HT-29 (cell line): Measurements from ENCODE around the gene ELOF1. TPM values are rescaled to one million over a fixed set of nuclear protein-coding genes. Genes with fewer than 3 reads are reported as not detected.
"Not testable (repeated sequence)": the region's sequence is repeated elsewhere in the genome, so short reads cannot be mapped to it uniquely, and the experiment has no call there.

Experiments
- DNase-seq: peaks from one replicate; pipeline ENCODE4 v3.0.0-alpha.2; 2015; ENCODE audit warnings: low spot score
- total RNA-seq: library from RNA; depleted of rRNA; stranded (reverse); fragments of >200 nt; shearing (Covaris generic); gene quantifications from 2 replicates; pipeline ENCODE4 v1.2.3, GENCODE V29; 2014; rRNA removed

The ELOF1 gene
- 41.0 and 48.1 TPM in 2 replicates for total RNA-seq

DNA sequence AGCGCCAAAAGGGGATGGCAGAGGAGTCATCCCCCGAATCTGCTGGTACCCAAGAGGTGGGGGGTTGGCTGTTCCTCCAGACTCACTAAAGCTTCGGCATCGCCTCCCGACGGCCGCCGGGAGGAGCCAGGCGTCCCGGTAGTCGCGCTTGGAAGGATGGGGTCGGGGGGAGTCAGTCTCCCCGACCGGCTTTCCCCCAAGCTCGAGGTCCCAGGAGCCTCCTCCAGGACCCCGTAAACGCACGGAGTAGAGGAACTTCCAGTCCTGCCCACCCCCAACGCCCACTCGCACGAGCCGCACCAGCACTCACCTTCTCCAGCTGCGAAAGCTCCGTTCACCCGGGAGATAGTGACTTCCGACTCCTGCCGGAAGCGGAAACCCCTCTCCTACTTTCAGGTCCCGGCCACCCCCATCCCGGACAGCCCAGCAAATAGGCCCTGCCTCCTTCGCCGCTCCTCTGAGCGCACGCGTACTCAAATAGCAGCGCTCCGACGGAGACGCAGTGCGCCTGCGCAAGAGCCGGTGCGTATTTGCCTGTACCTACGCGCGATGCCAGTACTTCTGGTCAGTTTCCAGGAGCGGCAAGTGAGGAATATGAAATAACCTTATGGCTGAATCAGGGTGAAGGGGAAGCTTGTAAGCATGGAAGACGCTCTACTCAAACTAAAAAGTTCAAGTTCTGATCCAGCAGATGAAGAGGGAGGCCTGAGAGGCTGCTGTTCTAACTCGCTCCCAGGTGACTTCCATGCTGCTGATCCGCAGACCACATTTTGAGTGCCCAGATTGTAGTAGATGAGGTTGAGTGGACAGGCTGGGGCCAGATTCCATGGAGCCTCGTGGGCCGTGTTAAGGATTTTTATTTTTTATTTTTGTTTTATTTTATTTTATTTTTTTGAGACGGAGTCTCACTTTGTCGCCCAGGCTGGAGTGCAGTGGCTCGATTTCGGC, at the start of gene ELOF1:
ELOF1 (minus strand) TSS at position 350 of the 948 bp plus-strand sequence. CDS start 4,883 bp downstream, outside the sequence.
- peak; percentile 94 for DNase-seq

- DNase-seq = no peak
Observed at GRCh38 chr19:11606484-11606883, 47.5 kb upstream of the ELOF1 start.

GRCh38 chr19:11599704-11600103, 40.7 kb upstream of the ELOF1 start:
- not testable (repeated sequence) for DNase-seq

GRCh38 chr19:11598746-11599145, 39.7 kb upstream of the ELOF1 start:
- DNase-seq = no peak

- DNase-seq = no peak
Observed at GRCh38 chr19:11598103-11598483, 39.1 kb upstream of the ELOF1 start.

- peak; percentile 96 for DNase-seq
Observed at GRCh38 chr19:11597202-11598102, 38.4 kb upstream of the ELOF1 start, which contains the start of gene ZNF627. Gene ZNF627 (plus strand): TSS chr19:11597483. CDS start chr19:11597628, 145 bp downstream.

GRCh38 chr19:11596156-11596555, 37.1 kb upstream of the ELOF1 start:
- DNase-seq = no peak

DNA sequence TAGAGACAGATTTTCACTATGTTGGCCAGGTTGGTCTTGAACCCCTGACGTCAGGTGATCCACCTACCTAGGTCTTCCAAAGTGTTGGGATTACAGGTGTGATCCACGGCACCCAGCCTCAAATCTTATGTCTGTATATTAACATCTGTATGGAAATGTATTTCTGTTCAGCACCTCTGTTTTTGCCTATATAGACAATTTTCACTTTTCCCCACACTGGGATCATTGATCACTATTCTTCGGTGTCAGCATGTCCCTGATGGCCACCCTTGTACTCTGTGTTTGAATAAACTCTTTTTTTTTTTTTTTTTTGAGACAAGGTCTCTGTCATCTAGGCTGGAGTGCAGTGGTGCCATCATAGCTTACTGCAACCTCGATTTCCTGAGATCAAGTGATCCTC, 35.1 kb upstream of the ELOF1 start:
- DNase-seq = no peak

DNA sequence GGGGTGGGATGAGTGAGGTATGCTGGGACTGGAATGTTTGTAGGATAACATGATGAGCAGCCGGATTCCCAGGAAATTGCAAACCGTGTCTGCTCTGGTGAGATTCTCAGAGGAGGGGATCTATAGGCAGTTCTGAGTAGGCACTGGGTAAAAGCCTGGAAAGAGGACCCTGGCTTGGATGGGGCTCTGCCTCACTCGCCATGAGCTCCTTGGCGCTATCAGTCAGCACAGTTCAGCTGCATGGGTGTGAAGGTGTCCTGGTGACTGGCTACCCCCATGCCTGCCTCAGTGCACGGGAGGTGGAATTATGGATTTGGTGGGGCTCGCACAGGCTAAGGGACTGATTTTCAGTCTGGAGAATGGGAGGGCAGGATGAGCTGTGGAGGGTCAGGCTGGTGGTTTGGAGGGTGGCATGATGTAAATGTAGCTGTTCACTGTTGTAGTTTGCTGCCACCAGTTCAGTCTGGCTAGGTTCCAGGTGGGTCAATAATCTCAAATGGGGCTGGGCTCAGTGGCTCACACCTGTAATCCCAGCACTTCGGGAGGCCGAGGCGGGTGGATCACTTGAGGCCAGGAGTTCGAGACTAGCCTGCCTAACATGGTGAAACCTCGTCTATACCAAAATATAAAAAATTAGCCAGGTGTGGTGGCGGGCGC, 29.1 kb upstream of the ELOF1 start:
- DNase-seq = no peak

DNA sequence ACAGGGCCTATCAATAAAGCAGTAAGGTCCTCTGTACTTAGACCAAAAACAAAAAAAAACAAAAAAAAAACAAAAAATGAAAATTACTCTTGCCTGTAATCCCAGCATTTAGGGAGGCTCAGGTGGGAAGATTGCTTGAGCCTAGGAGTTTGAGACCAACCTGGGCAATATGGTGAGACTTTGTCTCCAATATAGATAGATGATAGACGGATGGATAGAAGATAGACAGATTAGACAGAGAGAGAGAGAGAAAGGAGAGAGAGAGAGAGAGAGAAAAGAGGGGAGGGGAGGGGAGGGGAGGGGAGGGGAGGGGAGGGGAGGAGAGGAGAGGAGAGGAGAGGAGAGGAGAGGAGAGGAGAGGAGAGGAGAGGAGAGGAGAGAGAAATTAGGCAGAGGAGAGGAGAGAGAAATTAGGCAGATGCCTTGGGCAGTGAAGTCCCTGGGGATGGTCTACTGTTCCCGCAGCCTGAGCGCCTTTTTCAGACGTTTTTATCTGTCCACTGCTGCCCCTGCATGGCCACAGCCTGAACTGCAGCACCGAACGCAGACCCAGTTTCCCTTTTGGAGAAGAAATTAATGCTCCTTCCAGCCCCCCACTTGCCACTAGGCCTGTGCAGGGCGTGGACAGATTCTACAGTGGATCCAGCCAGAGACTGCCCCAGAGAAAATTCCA, 28.4 kb upstream of the ELOF1 start:
- peak; percentile 49 for DNase-seq

DNA sequence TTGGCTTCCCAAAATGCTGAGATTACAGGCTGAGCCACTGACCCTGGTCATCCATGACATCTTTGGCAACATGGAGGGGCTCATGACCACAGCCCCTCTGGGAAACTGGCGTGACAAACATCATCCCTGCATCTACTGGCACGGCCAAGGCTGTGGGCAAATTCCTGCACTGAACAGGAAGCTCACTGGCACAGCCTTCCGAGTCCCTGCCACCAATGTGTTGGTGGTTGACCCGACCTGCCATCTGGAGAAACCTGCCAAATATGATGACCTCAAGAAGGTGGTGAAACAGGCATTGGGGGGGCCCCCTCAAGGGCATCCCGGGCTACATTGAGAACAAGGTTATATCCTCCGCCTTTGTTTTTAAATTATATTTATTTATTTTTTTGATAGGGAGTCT, 27.3 kb upstream of the ELOF1 start:
- DNase-seq = no peak

- DNase-seq = no peak
Observed at GRCh38 chr19:11581740-11582139, 22.7 kb upstream of the ELOF1 start.

- no peak for DNase-seq
Observed at GRCh38 chr19:11580116-11580515, 21.1 kb upstream of the ELOF1 start.

GRCh38 chr19:11578258-11579142, 19.5 kb upstream of the ELOF1 start:
- DNase-seq = no peak

GRCh38 chr19:11577451-11578257, 18.6 kb upstream of the ELOF1 start, which contains the start of gene ACP5:
Gene ACP5 (minus strand): TSS chr19:11577645. CDS start chr19:11577317, 328 bp downstream.
- no peak for DNase-seq

GRCh38 chr19:11576227-11576626, 17.2 kb upstream of the ELOF1 start:
- DNase-seq = no peak

GRCh38 chr19:11574689-11575088, 15.7 kb upstream of the ELOF1 start:
- DNase-seq = no peak

DNA sequence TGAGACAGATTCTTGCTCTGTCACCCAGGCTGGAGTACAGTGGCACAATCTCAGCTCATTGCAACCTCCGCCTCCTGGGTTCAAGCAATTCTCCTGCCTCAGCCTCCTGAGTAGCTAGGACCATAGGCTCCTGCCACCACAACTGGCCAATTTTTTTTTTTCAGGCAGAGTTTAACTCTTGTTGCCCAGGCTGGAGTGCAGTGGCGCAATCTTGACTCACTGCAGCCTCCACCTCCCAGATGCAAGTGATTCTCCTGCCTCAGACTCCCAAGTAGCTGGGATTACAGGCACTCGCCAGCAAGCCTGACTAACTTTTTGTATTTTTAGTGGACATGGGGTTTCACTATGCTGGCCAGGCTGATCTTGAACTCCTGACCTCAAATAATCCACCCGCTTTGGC, 14.7 kb upstream of the ELOF1 start:
- DNase-seq = not testable (repeated sequence)

GRCh38 chr19:11573354-11573753, 14.3 kb upstream of the ELOF1 start:
- DNase-seq = not testable (repeated sequence)
